WTC11 (cell line): ENCODE data around the gene RALY. TPM values are rescaled to one million over a fixed set of nuclear protein-coding genes. Genes with fewer than 3 reads are reported as not detected.

Experiments
- ATAC-seq: fragments of 200-7000 bp; cut with Tn5 transposase; 2 replicates; pipeline ENCODE4 v1.10.0; 2021; ENCODE audit warnings: mild to moderate bottlenecking, moderate library complexity
- CTCF ChIA-PET: fragments of 300-600 bp; sonication (Branson Sonifier 250); formaldehyde crosslinking; loops from one replicate; lab custom pipeline; 2021; ENCODE audit warnings: antibody characterized with exemption; lab: Charles Lee
- POLR2A ChIA-PET: fragments of 350-600 bp; sonication (Branson Sonifier 250); formaldehyde crosslinking; loops from one replicate; lab custom pipeline; 2021; ENCODE audit warnings: antibody characterized with exemption; lab: Charles Lee
- DNase-seq: peaks from one replicate; pipeline ENCODE4 v3.0.0; 2021; ENCODE audit warnings: low spot score
- H3K27ac Mint-ChIP-seq: 2 replicates; pipeline ENCODE4 v1.8.0; 2021; ENCODE audit warnings: mixed read lengths
- H3K27me3 Mint-ChIP-seq: 2 replicates; pipeline ENCODE4 v1.8.0; 2021; ENCODE audit warnings: low read depth, mild to moderate bottlenecking, moderate library complexity, mixed read lengths
- H3K36me3 Mint-ChIP-seq: 2 replicates; pipeline ENCODE4 v1.8.0; 2021; ENCODE audit warnings: mixed read lengths
- H3K4me1 Mint-ChIP-seq: 2 replicates; pipeline ENCODE4 v1.8.0; 2022; ENCODE audit warnings: mixed read lengths
- H3K4me3 Mint-ChIP-seq: 2 replicates; pipeline ENCODE4 v1.8.0; 2021; ENCODE audit warnings: mild to moderate bottlenecking, moderate library complexity, mixed read lengths
- H3K9me3 Mint-ChIP-seq: 2 replicates; pipeline ENCODE4 v1.8.0; 2021; ENCODE audit warnings: mixed read lengths
- ATF1 ChIP-seq: sonication (generic); formaldehyde crosslinking; IDR thresholded peaks from 2 replicates; pipeline ENCODE4 v1.8.1; 2023; ENCODE audit warnings: mild to moderate bottlenecking, moderate library complexity, missing genetic modification reagents
- ATF2 ChIP-seq: sonication (generic); formaldehyde crosslinking; IDR thresholded peaks from 2 replicates; pipeline ENCODE4 v1.8.1; 2022; ENCODE audit warnings: low read depth, missing genetic modification reagents, borderline replicate concordance
- CREB1 ChIP-seq: sonication (generic); formaldehyde crosslinking; IDR thresholded peaks from 2 replicates; pipeline ENCODE4 v1.8.0; 2023; ENCODE audit warnings: mild to moderate bottlenecking, missing genetic modification reagents
- EMX1 ChIP-seq: fragments of 250-450 bp; sonication (Bioruptor Pico); IDR thresholded peaks from 2 replicates; pipeline ENCODE4 v1.8.0; 2021; ENCODE audit warnings: mild to moderate bottlenecking
- ERG ChIP-seq: fragments of 250-450 bp; sonication (Bioruptor Pico); IDR thresholded peaks from 2 replicates; pipeline ENCODE4 v1.8.0; 2021; ENCODE audit warnings: mild to moderate bottlenecking
- ETV6 ChIP-seq: sonication (generic); formaldehyde crosslinking; IDR thresholded peaks from 2 replicates; pipeline ENCODE4 v1.8.1; 2022; ENCODE audit warnings: mild to moderate bottlenecking, missing genetic modification reagents
- FOXJ3 ChIP-seq: sonication (generic); formaldehyde crosslinking; IDR thresholded peaks from 2 replicates; pipeline ENCODE4 v1.9.0; 2021; ENCODE audit warnings: missing genetic modification reagents, mild to moderate bottlenecking, borderline replicate concordance
- FOXP1 ChIP-seq: sonication (generic); formaldehyde crosslinking; IDR thresholded peaks from 2 replicates; pipeline ENCODE4 v1.8.0; 2022; ENCODE audit warnings: missing genetic modification reagents, mild to moderate bottlenecking, moderate library complexity, borderline replicate concordance
- GTF2I ChIP-seq: fragments of 250-450 bp; sonication (Bioruptor Pico); conservative IDR thresholded peaks from 2 replicates; pipeline ENCODE4 v1.4.0; 2021; ENCODE audit warnings: mild to moderate bottlenecking
- MXD4 ChIP-seq: fragments of 250-450 bp; sonication (Bioruptor Pico); IDR thresholded peaks from 2 replicates; pipeline ENCODE4 v1.8.0; 2021; ENCODE audit warnings: mild to moderate bottlenecking, moderate library complexity, borderline replicate concordance
- NR2C2 ChIP-seq: sonication (generic); formaldehyde crosslinking; IDR thresholded peaks from 2 replicates; pipeline ENCODE4 v1.8.0; 2022; ENCODE audit warnings: mild to moderate bottlenecking, missing genetic modification reagents
- PREB ChIP-seq: sonication (generic); formaldehyde crosslinking; IDR thresholded peaks from 2 replicates; pipeline ENCODE4 v1.8.1; 2022; ENCODE audit warnings: mild to moderate bottlenecking, missing genetic modification reagents, moderate library complexity, borderline replicate concordance
- SMAD4 ChIP-seq: sonication (generic); formaldehyde crosslinking; IDR thresholded peaks from 2 replicates; pipeline ENCODE4 v1.8.0; 2022; ENCODE audit warnings: mild to moderate bottlenecking, missing genetic modification reagents
- STAT6 ChIP-seq: sonication (generic); formaldehyde crosslinking; conservative IDR thresholded peaks from 2 replicates; pipeline ENCODE4 v1.8.1; 2023; ENCODE audit warnings: mild to moderate bottlenecking, low read depth, missing genetic modification reagents, moderate library complexity
- TCF7 ChIP-seq: sonication (generic); formaldehyde crosslinking; IDR thresholded peaks from 2 replicates; pipeline ENCODE4 v1.8.0; 2022; ENCODE audit warnings: mild to moderate bottlenecking, low read depth, missing genetic modification reagents, moderate library complexity
- TP53 ChIP-seq: sonication (generic); formaldehyde crosslinking; IDR thresholded peaks from 2 replicates; pipeline ENCODE4 v1.8.1; 2023; ENCODE audit warnings: mild to moderate bottlenecking, missing genetic modification reagents
- USF1 ChIP-seq: sonication (generic); formaldehyde crosslinking; IDR thresholded peaks from 2 replicates; pipeline ENCODE4 v1.8.0; 2022; ENCODE audit warnings: mild to moderate bottlenecking, missing genetic modification reagents
- ZBTB21 ChIP-seq: sonication (generic); formaldehyde crosslinking; IDR thresholded peaks from 2 replicates; pipeline ENCODE4 v1.8.1; 2023; ENCODE audit warnings: mild to moderate bottlenecking, missing genetic modification reagents, borderline replicate concordance
- ZNF219 ChIP-seq: sonication (generic); formaldehyde crosslinking; IDR thresholded peaks from 2 replicates; pipeline ENCODE4 v1.8.0; 2023; ENCODE audit warnings: missing genetic modification reagents, mild to moderate bottlenecking, borderline replicate concordance
- ZNF232 ChIP-seq: sonication (generic); formaldehyde crosslinking; IDR thresholded peaks from 2 replicates; pipeline ENCODE4 v1.8.0; 2022; ENCODE audit warnings: mild to moderate bottlenecking, missing genetic modification reagents
- ZNF263 ChIP-seq: sonication (generic); formaldehyde crosslinking; IDR thresholded peaks from 2 replicates; pipeline ENCODE4 v1.8.1; 2022; ENCODE audit warnings: low read depth, mild to moderate bottlenecking, moderate library complexity, missing genetic modification reagents
- ZNF423 ChIP-seq: fragments of 250-450 bp; sonication (Bioruptor Pico); IDR thresholded peaks from 2 replicates; pipeline ENCODE4 v2.1.2; 2022; ENCODE audit warnings: mild to moderate bottlenecking, moderate library complexity
- ZNF425 ChIP-seq: fragments of 250-450 bp; sonication (Bioruptor Pico); conservative IDR thresholded peaks from 2 replicates; pipeline ENCODE4 v1.9.0; 2021; ENCODE audit warnings: mild to moderate bottlenecking
- ZSCAN18 ChIP-seq: fragments of 250-450 bp; sonication (Bioruptor Pico); IDR thresholded peaks from 2 replicates; pipeline ENCODE4 v2.1.2; 2022; ENCODE audit warnings: mild to moderate bottlenecking, moderate library complexity
- total RNA-seq: library from RNA; stranded (reverse); gene quantifications from 3 replicates; pipeline ENCODE4 v1.2.3, GENCODE V29; 2021

Gene RALY
- total RNA-seq, 1 experiment from 2014 or later, result 164 TPM

GRCh38 chr20:34120213-34120612, 126.5 kb downstream of the RALY start (continued):
- no peak for TF ChIP-seq ATF2
- TF ChIP-seq ZBTB21 (CRISPR knock-in tag), result no peak
- TF ChIP-seq MXD4 (CRISPR knock-in tag), result no peak

GRCh38 chr20:34122274-34122980, 128.7 kb downstream of the RALY start:
- POLR2A ChIA-PET, result no interaction called here
- peaks cover 6% of the 10 kb centered on the region for H3K27me3 Mint-ChIP-seq
- H3K9me3 Mint-ChIP-seq, result peaks cover 6% of the 10 kb centered on the region
- no peak overlapping the region for H3K4me3 Mint-ChIP-seq
- H3K27ac Mint-ChIP-seq, result no peak overlapping the region
- no peaks in the 10 kb centered on the region for H3K36me3 Mint-ChIP-seq
- CTCF ChIA-PET, result no interaction called here
- no peaks in the 10 kb centered on the region for H3K4me1 Mint-ChIP-seq
- no peak for DNase-seq
- no peak for ATAC-seq
- no peak for TF ChIP-seq ERG (CRISPR knock-in tag)
- TF ChIP-seq STAT6 (CRISPR knock-in tag), result no peak
- no peak for TF ChIP-seq ZSCAN18 (CRISPR knock-in tag)
- TF ChIP-seq PREB, result no peak
- no peak for TF ChIP-seq ZNF423
- no peak for TF ChIP-seq TP53 (CRISPR knock-in tag)
- TF ChIP-seq SMAD4, result no peak
- TF ChIP-seq ZNF425 (CRISPR knock-in tag), result no peak
- TF ChIP-seq, all 79 proteins: peak for 0

GRCh38 chr20:34123309-34123708, 129.6 kb downstream of the RALY start:
- POLR2A ChIA-PET, result interaction anchor here (0.6 kb wide), 1 partner anchor 240 kb away, joined by 3 read pairs; no protein-coding TSS in a partner anchor
- ATAC-seq (no peak), DNase-seq (no peak)
- H3K27ac Mint-ChIP-seq, result no peak overlapping the region
- CTCF ChIA-PET, result no interaction called here
- peaks cover 6% of the 10 kb centered on the region for H3K9me3 Mint-ChIP-seq
- no peaks in the 10 kb centered on the region for H3K4me1 Mint-ChIP-seq
- peaks cover 7% of the 10 kb centered on the region for H3K27me3 Mint-ChIP-seq
- H3K36me3 Mint-ChIP-seq, result no peaks in the 10 kb centered on the region
- no peak overlapping the region for H3K4me3 Mint-ChIP-seq
- TF ChIP-seq ETV6 (CRISPR knock-in tag), result no peak
- no peak for TF ChIP-seq USF1
- no peak for TF ChIP-seq ATF1 (CRISPR knock-in tag)
- no peak for TF ChIP-seq ZNF219 (CRISPR knock-in tag)
- TF ChIP-seq CREB1 (CRISPR knock-in tag), result no peak
- no peak for TF ChIP-seq EMX1
- no peak for TF ChIP-seq ZNF232 (CRISPR knock-in tag)
- TF ChIP-seq GTF2I (CRISPR knock-in tag), result no peak
- TF ChIP-seq ZNF263 (CRISPR knock-in tag), result no peak
- TF ChIP-seq FOXP1 (CRISPR knock-in tag), result no peak
- no peak for TF ChIP-seq FOXJ3 (CRISPR knock-in tag)
- no peak for TF ChIP-seq TCF7 (CRISPR knock-in tag)
- TF ChIP-seq NR2C2, result no peak
